PC-9 (cell line): ENCODE measurements around the gene WDR7.

Source experiments
- CTCF ChIP-seq: fragments of 200-600 bp; sonication (generic); conservative IDR thresholded peaks from 2 replicates; pipeline ENCODE4 v1.6.1; 2017; ENCODE audit warnings: mixed run types, antibody characterized with exemption, mild to moderate bottlenecking, moderate library complexity
- EZH2 ChIP-seq: fragments of 200-600 bp; sonication (generic); IDR thresholded peaks from 2 replicates; pipeline ENCODE4 v1.8.0; 2017; ENCODE audit warnings: antibody characterized with exemption, low read depth

- TF ChIP-seq CTCF: no peak
- TF ChIP-seq EZH2: no peak
Measured at GRCh38 chr18:56927786-56928185, 276.6 kb downstream of the WDR7 start.
